GM12892 (cell line): ENCODE data around the gene FUT7. TPM values are rescaled to one million over a fixed set of nuclear protein-coding genes. Genes with fewer than 3 reads are reported as not detected.

Source experiments
- DNase-seq: peaks from one replicate; pipeline ENCODE4 v3.0.0; 2011; ENCODE audit not compliant: insufficient read length
- FAIRE-seq: peaks from 2 replicates; lab custom pipeline; 2011; peaks lifted over from hg19 to GRCh38; lab: Jason Lieb, UNC
- POLR2A ChIP-seq: IDR thresholded peaks from 2 replicates; pipeline ENCODE4 v1.6.1; 2011; ENCODE audit warnings: low read depth, low read length, control low read depth
- POLR2AphosphoS5 ChIP-seq: IDR thresholded peaks from 2 replicates; pipeline ENCODE4 v1.6.1; 2011; ENCODE audit warnings: low read depth, low read length, control low read depth
- TAF1 ChIP-seq: IDR thresholded peaks from 2 replicates; pipeline ENCODE4 v1.6.1; 2011; ENCODE audit warnings: low read depth, mild to moderate bottlenecking, control low read depth, low read length, borderline replicate concordance
- polyA plus RNA-seq: library from polyadenylated mRNA; unstranded; fragments of >200 nt; gene quantifications from one replicate; pipeline ENCODE4 v1.2.1, GENCODE V29; 2012; ENCODE audit warnings: missing spikeins, inconsistent platforms; ENCODE audit not compliant: missing spikeins

The FUT7 gene
- 0.08 TPM for polyA plus RNA-seq

- no peak for DNase-seq
- no peak for FAIRE-seq
- TF ChIP-seq POLR2AphosphoS5, result no peak
- no peak for TF ChIP-seq POLR2A
- no peak for TF ChIP-seq TAF1
Observed at GRCh38 chr9:137031904-137032640, at the start of gene FUT7. Gene FUT7, minus strand, starts transcription at chr9:137032088. Its CDS starts 97 bp downstream, at chr9:137031991.

GRCh38 chr9:137080260-137081122 is 48.6 kb upstream of the FUT7 start:
- FAIRE-seq, result no peak
- TF ChIP-seq POLR2A (no peak), POLR2AphosphoS5 (no peak), TAF1 (no peak)
- DNase-seq, result no peak

- DNase-seq, result no peak
- TF ChIP-seq POLR2A (no peak), TAF1 (no peak), POLR2AphosphoS5 (no peak)
- FAIRE-seq, result no peak
Observed at GRCh38 chr9:137079401-137079787, 47.5 kb upstream of the FUT7 start.

- TF ChIP-seq TAF1 (no peak), POLR2A (no peak), POLR2AphosphoS5 (no peak)
- DNase-seq (no peak), FAIRE-seq (no peak)
Observed at GRCh38 chr9:137078701-137079400, 47.0 kb upstream of the FUT7 start.

GRCh38 chr9:137077758-137078693 is 46.1 kb upstream of the FUT7 start:
- no peak for TF ChIP-seq POLR2AphosphoS5
- TF ChIP-seq TAF1, result no peak
- TF ChIP-seq POLR2A, result no peak
- DNase-seq (no peak), FAIRE-seq (peak; percentile 72)

GRCh38 chr9:137077010-137077747 is 45.3 kb upstream of the FUT7 start, which contains the start of gene UAP1L1:
Gene UAP1L1, plus strand, starts transcription at chr9:137077517. Its CDS starts 16 bp downstream, at chr9:137077533.
- FAIRE-seq (peak; percentile 61), DNase-seq (peak; percentile 80)
- TF ChIP-seq TAF1, result no peak
- peak; percentile 68; the same call in 1 of the 2 replicates for TF ChIP-seq POLR2A
- TF ChIP-seq POLR2AphosphoS5, result peak; percentile 60; the same call in 1 of the 2 replicates

- no peak for FAIRE-seq
Observed at GRCh38 chr9:137076636-137077009, 44.7 kb upstream of the FUT7 start.

GRCh38 chr9:137075275-137075775 is 43.4 kb upstream of the FUT7 start:
- FAIRE-seq (no peak), DNase-seq (no peak)
- no peak for TF ChIP-seq POLR2A
- no peak for TF ChIP-seq POLR2AphosphoS5
- TF ChIP-seq TAF1, result no peak

More at GRCh38 chr9:137076636-137077009, 44.7 kb upstream of the FUT7 start:
- no peak for DNase-seq
- TF ChIP-seq POLR2A, result no peak
- no peak for TF ChIP-seq TAF1
- TF ChIP-seq POLR2AphosphoS5, result no peak

- DNase-seq, result peak; percentile 40
- TF ChIP-seq TAF1 (no peak), POLR2A (peak; percentile 17; the same call in 1 of the 2 replicates)
- FAIRE-seq, result peak; percentile 54
Observed at GRCh38 chr9:137074657-137075274, 42.9 kb upstream of the FUT7 start.
